Pancreas (tissue), 10 donors: Measurements from ENCODE around the gene CASKIN2. TPM values are rescaled to one million over a fixed set of nuclear protein-coding genes. Genes with fewer than 3 reads are reported as not detected.
A peak's percentile ranks its signal among the peaks of the same experiment; 100 is the strongest.

Experiments
- ATAC-seq, 4 donors: fragments of 200-7000 bp; cut with Tn5 transposase; one replicate each; pipeline versions ENCODE4 v1.8.0 to v1.9.1; 2020; ENCODE audit warnings: mild to moderate bottlenecking in 4 of 4, moderate library complexity in 4 of 4
- DNase-seq, 6 donors: peaks; one replicate each; pipeline ENCODE4 v3.0.0-alpha.2; 2020
- FAIRE-seq: peaks from 2 replicates; lab custom pipeline; 2012; peaks lifted over from hg19 to GRCh38; lab: Jason Lieb, UNC
- H3K27ac ChIP-seq, 4 donors: fragments of 200-600 bp; sonication (generic); 1 replicate in 3 of 4; 2 replicates in 1 of 4; pipeline versions ENCODE4 v1.5.0 to v1.8.0; 2020
- H3K27me3 ChIP-seq, 4 donors: fragments of 200-600 bp; one replicate each; pipeline ENCODE4 v1.8.0; 2021
- H3K36me3 ChIP-seq, 3 donors: fragments of 200-600 bp; sonication (generic) in 1 of 3; one replicate each; pipeline versions ENCODE4 v1.5.0 to v1.8.0; 2020 to 2021
- H3K4me1 ChIP-seq, 3 donors: fragments of 200-600 bp; one replicate each; pipeline ENCODE4 v1.8.0; 2021
- H3K4me3 ChIP-seq, 4 donors: fragments of 200-600 bp; sonication (generic) in 2 of 4; one replicate each; pipeline versions ENCODE4 v1.5.0 to v1.8.0; 2020 to 2021
- H3K9me3 ChIP-seq, 4 donors: fragments of 200-600 bp; one replicate each; pipeline ENCODE4 v1.8.0; 2021
- CTCF ChIP-seq, 4 donors: fragments of 200-600 bp; sonication (generic) in 3 of 4; IDR thresholded peaks; one replicate each; pipeline versions ENCODE4 v1.5.0 to v1.8.0; 2021; ENCODE audit warnings: antibody characterized with exemption in 4 of 4
- WGBS, 2 donors: extraction: QIAGEN DNeasy Blood & Tissue Kit; methylation state at CpG; one replicate each; pipeline ENCODE4 v1.1.7; 2013; 5-methylcytosine and 5-hydroxymethylcytosine counted together
- intact Hi-C, 3 donors: fragments of 100-400 bp; cut with DNase I; formaldehyde crosslinking; loops; one replicate each; pipeline versions ENCODE4 v1.11.1 to v1.14.2; 2022
- polyA plus RNA-seq, 2 donors: library from polyadenylated mRNA; stranded (reverse); fragments of 200-250 nt; gene quantifications; one replicate each; pipeline ENCODE4 v1.2.3, GENCODE V29; 2013
- total RNA-seq, 6 donors: library from RNA; stranded (reverse); fragmentation: NEBNext Ultra II Directional in 4 of 6; extraction: Animal tissue kit (Norgen Biotek cat#: 25700) in 4 of 6; gene quantifications; one replicate each; pipeline versions ENCODE4 v1.2.1 to v1.2.4, GENCODE V29; 2021 to 2023
- donor health status: healthy with polysubstance abuse.
- donor health status: DM: no; HTN: no; CAD: no; lungs with moderate emphysema.
- donor health status: DM: no; HTN: no; CAD: no.
- donor health status: control.
- donor health status: control.
- donor health status: Bipolar disorder and iron deficiency.
- donor health status: DM: yes; HTN: yes; CAD: no.
- donor health status: DM: no; HTN: no; CAD: no.
- donor health status: DM: no; HTN: no; CAD: no.
- donor health status: DM: yes; HTN: yes; CAD: no.

Gene CASKIN2
- total and polyA plus RNA-seq, 8 donors: 12.1 to 20.7 (median 13.2) TPM

GRCh38 chr17:75486151-75486550 is 29.2 kb downstream of the CASKIN2 start:
- 91 to 94% methylated on average over 14 of the region's 14 CpGs for WGBS, 2 donors
- no peak for TF ChIP-seq CTCF (IDR thresholded peaks at IDR 0.05)
- Histone ChIP-seq H3K36me3 (no peaks in the 10 kb centered on the region), H3K4me1 (peaks cover 0 to 11% (median 0%) of the 10 kb centered on the region in 3 donors), H3K4me3 (no peak overlapping the region), H3K9me3 (no peaks in the 10 kb centered on the region), H3K27ac (no peak overlapping the region), H3K27me3 (no peaks in the 10 kb centered on the region)
- ATAC-seq: no peak
- intact Hi-C loops: no loop called here
- DNase-seq: no peak
- no peak for FAIRE-seq

GRCh38 chr17:75485688-75486087 is 29.6 kb downstream of the CASKIN2 start:
- H3K9me3 ChIP-seq: no peaks in the 10 kb centered on the region
- H3K27ac ChIP-seq: no peak overlapping the region
- H3K36me3 ChIP-seq: no peaks in the 10 kb centered on the region
- DNase-seq (peak in 1 of 6 donors; percentile 47), ATAC-seq (no peak), FAIRE-seq (no peak)
- no peak for TF ChIP-seq CTCF (IDR thresholded peaks at IDR 0.05)
- intact Hi-C loops: no loop called here
- H3K4me1 ChIP-seq: peaks cover 0 to 10% (median 0%) of the 10 kb centered on the region in 3 donors
- no peak overlapping the region for H3K4me3 ChIP-seq
- no peaks in the 10 kb centered on the region for H3K27me3 ChIP-seq
- 89 to 94% methylated on average over 12 of the region's 12 CpGs for WGBS, 2 donors

- DNase-seq: no peak
- Histone ChIP-seq H3K4me3 (no peak overlapping the region), H3K36me3 (no peaks in the 10 kb centered on the region), H3K27ac (no peak overlapping the region), H3K4me1 (no peaks in the 10 kb centered on the region), H3K27me3 (no peaks in the 10 kb centered on the region), H3K9me3 (no peaks in the 10 kb centered on the region)
- 84 to 89% methylated on average over 16 of the region's 16 CpGs for WGBS, 2 donors
- intact Hi-C loops: no loop called here
- no peak for TF ChIP-seq CTCF (IDR thresholded peaks at IDR 0.05)
- ATAC-seq: no peak
- FAIRE-seq: no peak
Observed at GRCh38 chr17:75482098-75482942, 33.0 kb downstream of the CASKIN2 start.

GRCh38 chr17:75481194-75482068 is 33.9 kb downstream of the CASKIN2 start:
- H3K36me3 ChIP-seq: no peaks in the 10 kb centered on the region
- no peaks in the 10 kb centered on the region for H3K27me3 ChIP-seq
- FAIRE-seq: no peak
- H3K4me3 ChIP-seq: no peak overlapping the region
- H3K4me1 ChIP-seq: no peaks in the 10 kb centered on the region
- H3K27ac ChIP-seq: no peak overlapping the region
- no peak for ATAC-seq
- no peak for TF ChIP-seq CTCF (IDR thresholded peaks at IDR 0.05)
- intact Hi-C loops: no loop called here
- WGBS, 2 donors: 88 to 89% methylated on average over 13 of the region's 13 CpGs
- DNase-seq: no peak
- no peaks in the 10 kb centered on the region for H3K9me3 ChIP-seq
